HEK293 (cell line): ENCODE data around the gene ADPRH.

Source experiments
- GFI1B ChIP-seq: fragments of 450-650 bp; formaldehyde crosslinking; IDR thresholded peaks from 2 replicates; pipeline ENCODE4 v1.5.1; 2016; ENCODE audit warnings: missing biosample characterization, missing genetic modification characterization
- YY1 ChIP-seq: fragments of 450-650 bp; formaldehyde crosslinking; IDR thresholded peaks from 2 replicates; pipeline ENCODE4 v1.5.1; 2018; ENCODE audit warnings: missing biosample characterization, missing genetic modification characterization
- ZNF354C ChIP-seq: fragments of 450-650 bp; formaldehyde crosslinking; IDR thresholded peaks from 2 replicates; pipeline ENCODE4 v1.5.1; 2016; ENCODE audit warnings: missing biosample characterization, missing genetic modification characterization, low read depth, borderline replicate concordance
- TF ChIP-seq, protein P1 (sequence below): fragments of 450-650 bp; formaldehyde crosslinking; IDR thresholded peaks from 2 replicates; pipeline ENCODE4 v1.5.1; 2016; ENCODE audit warnings: missing biosample characterization, missing genetic modification characterization

DNA sequence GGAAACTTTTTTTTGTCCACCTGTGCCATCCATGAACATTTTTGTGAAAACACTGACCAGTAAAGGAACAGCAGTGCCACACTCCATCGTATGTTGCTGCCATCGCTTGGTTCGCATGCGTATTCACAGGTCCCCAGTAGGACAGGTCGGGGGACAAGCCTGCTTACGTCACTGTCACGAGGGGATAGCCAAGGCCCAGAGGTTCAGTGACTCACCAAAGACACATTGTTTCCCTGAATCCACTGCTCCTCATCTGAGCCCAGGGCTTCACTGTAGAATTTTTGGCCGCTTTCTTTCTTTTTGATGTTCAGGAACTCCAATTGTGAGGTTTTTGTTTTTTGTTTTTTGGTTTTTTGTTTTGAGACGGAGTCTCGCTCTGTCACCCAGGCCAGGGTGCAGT, 5.9 kb downstream of the ADPRH start:
- TF ChIP-seq ZNF354C (tag by site-specific recombination) (no peak), GFI1B (no peak), YY1 (tag by site-specific recombination) (no peak)
- TF ChIP-seq, protein P1, sequence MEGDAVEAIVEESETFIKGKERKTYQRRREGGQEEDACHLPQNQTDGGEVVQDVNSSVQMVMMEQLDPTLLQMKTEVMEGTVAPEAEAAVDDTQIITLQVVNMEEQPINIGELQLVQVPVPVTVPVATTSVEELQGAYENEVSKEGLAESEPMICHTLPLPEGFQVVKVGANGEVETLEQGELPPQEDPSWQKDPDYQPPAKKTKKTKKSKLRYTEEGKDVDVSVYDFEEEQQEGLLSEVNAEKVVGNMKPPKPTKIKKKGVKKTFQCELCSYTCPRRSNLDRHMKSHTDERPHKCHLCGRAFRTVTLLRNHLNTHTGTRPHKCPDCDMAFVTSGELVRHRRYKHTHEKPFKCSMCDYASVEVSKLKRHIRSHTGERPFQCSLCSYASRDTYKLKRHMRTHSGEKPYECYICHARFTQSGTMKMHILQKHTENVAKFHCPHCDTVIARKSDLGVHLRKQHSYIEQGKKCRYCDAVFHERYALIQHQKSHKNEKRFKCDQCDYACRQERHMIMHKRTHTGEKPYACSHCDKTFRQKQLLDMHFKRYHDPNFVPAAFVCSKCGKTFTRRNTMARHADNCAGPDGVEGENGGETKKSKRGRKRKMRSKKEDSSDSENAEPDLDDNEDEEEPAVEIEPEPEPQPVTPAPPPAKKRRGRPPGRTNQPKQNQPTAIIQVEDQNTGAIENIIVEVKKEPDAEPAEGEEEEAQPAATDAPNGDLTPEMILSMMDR (tag by site-specific recombination): no peak
